Hepatocyte (in vitro differentiated cells): ENCODE measurements around the gene KIF26B. TPM values are rescaled to one million over a fixed set of nuclear protein-coding genes. Genes with fewer than 3 reads are reported as not detected.

Experiments
- DNase-seq: peaks from one replicate; pipeline ENCODE4 v3.0.0-alpha.2; 2016; ENCODE audit warnings: low spot score
- H2AFZ ChIP-seq: fragments of 200-600 bp; sonication (generic); 2 replicates; pipeline ENCODE4 v1.6.0; 2016; ENCODE audit warnings: antibody characterized with exemption, mild to moderate bottlenecking
- H3K27ac ChIP-seq: fragments of 200-600 bp; sonication (generic); 2 replicates; pipeline ENCODE4 v1.5.1; 2016; ENCODE audit warnings: mild to moderate bottlenecking
- H3K27me3 ChIP-seq: fragments of 200-600 bp; sonication (generic); 2 replicates; pipeline ENCODE4 v1.6.1; 2016
- H3K36me3 ChIP-seq: fragments of 200-600 bp; sonication (generic); replicated peaks from 2 replicates; pipeline ENCODE4 v1.5.1; 2016; ENCODE audit warnings: low read depth; ENCODE audit not compliant: insufficient read depth
- H3K4me1 ChIP-seq: fragments of 200-600 bp; sonication (generic); 2 replicates; pipeline ENCODE4 v1.5.1; 2016; ENCODE audit warnings: mild to moderate bottlenecking, moderate library complexity; ENCODE audit not compliant: insufficient read depth
- H3K4me2 ChIP-seq: fragments of 200-600 bp; sonication (generic); 2 replicates; pipeline ENCODE4 v1.6.0; 2016
- H3K4me3 ChIP-seq: fragments of 200-600 bp; sonication (generic); 2 replicates; pipeline ENCODE4 v1.5.1; 2016; ENCODE audit warnings: mild to moderate bottlenecking
- H3K79me2 ChIP-seq: fragments of 200-600 bp; sonication (generic); 2 replicates; pipeline ENCODE4 v1.6.0; 2017; ENCODE audit warnings: mild to moderate bottlenecking
- H3K9me2 ChIP-seq: fragments of 200-600 bp; sonication (generic); replicated peaks from 2 replicates; pipeline ENCODE4 v1.6.0; 2017; ENCODE audit warnings: mild to moderate bottlenecking; ENCODE audit not compliant: insufficient read depth
- H3K9me3 ChIP-seq: fragments of 200-600 bp; sonication (generic); 2 replicates; pipeline ENCODE4 v1.5.1; 2016; ENCODE audit warnings: low read depth, mild to moderate bottlenecking
- H4K20me1 ChIP-seq: fragments of 200-600 bp; sonication (generic); 2 replicates; pipeline ENCODE4 v1.6.0; 2016; ENCODE audit warnings: mild to moderate bottlenecking; ENCODE audit not compliant: insufficient read depth, poor library complexity, severe bottlenecking
- CTCF ChIP-seq: fragments of 200-600 bp; sonication (generic); IDR thresholded peaks from 2 replicates; pipeline ENCODE4 v1.5.1; 2016; ENCODE audit warnings: antibody characterized with exemption, mild to moderate bottlenecking; ENCODE audit not compliant: poor library complexity
- EZH2 ChIP-seq: fragments of 200-600 bp; sonication (generic); IDR thresholded peaks from 2 replicates; pipeline ENCODE4 v1.6.1; 2016; ENCODE audit warnings: antibody characterized with exemption, mild to moderate bottlenecking, borderline replicate concordance
- EZH2phosphoT487 ChIP-seq: fragments of 200-600 bp; sonication (generic); IDR thresholded peaks from one replicate; pipeline ENCODE4 v1.6.1; 2018; ENCODE audit warnings: antibody characterized with exemption, mild to moderate bottlenecking, low read depth, moderate library complexity; ENCODE audit not compliant: unreplicated experiment, severe bottlenecking
- WGBS: methylation state at CpG from one replicate; pipeline ENCODE4 v1.1.6; 2016; ENCODE audit warnings: low lambda C conversion rate; ENCODE audit errors: missing lambda C conversion rate; 5-methylcytosine and 5-hydroxymethylcytosine counted together
- polyA plus RNA-seq: library from polyadenylated mRNA; unstranded; fragments of >200 nt; fragmentation: Nextera tagmentation; extraction: Ambion mirVana; gene quantifications from 2 replicates; pipeline ENCODE4 v1.2.1, GENCODE V29; 2016
- total RNA-seq: library from RNA; depleted of rRNA; stranded (reverse); fragments of >200 nt; gene quantifications from 2 replicates; pipeline ENCODE4 v1.2.3, GENCODE V29; 2014

The KIF26B gene
- total and polyA plus RNA-seq, 2 experiments from 2014 or later: 12.7 to 21.6 TPM

- H3K27ac ChIP-seq: peak overlapping the region; percentile 43
These were observed 147.1 kb downstream of the KIF26B start for GRCh38 chr1:245301921-245302320.

GRCh38 chr1:245304698-245305097 lies 149.9 kb downstream of the KIF26B start:
- peaks cover 47% of the 10 kb centered on the region for H3K79me2 ChIP-seq
- 93% methylated on average over 3 of the region's 3 CpGs for WGBS
- no peak for DNase-seq
- no peak overlapping the region for H3K4me3 ChIP-seq
- H3K36me3 ChIP-seq: no peaks in the 10 kb centered on the region
- no peak overlapping the region for H3K4me2 ChIP-seq
- H3K9me2 ChIP-seq: no peaks in the 10 kb centered on the region
- H3K4me1 ChIP-seq: no peaks in the 10 kb centered on the region
- no peak for TF ChIP-seq EZH2phosphoT487
- no peak for TF ChIP-seq CTCF
- no peak for TF ChIP-seq EZH2
- H3K9me3 ChIP-seq: no peaks in the 10 kb centered on the region
- no peaks in the 10 kb centered on the region for H3K27me3 ChIP-seq
- H2AFZ ChIP-seq: no peak overlapping the region
- no peaks in the 10 kb centered on the region for H4K20me1 ChIP-seq
- no peak overlapping the region for H3K27ac ChIP-seq

More at GRCh38 chr1:245301921-245302320, 147.1 kb downstream of the KIF26B start:
- WGBS: 92% methylated on average over 4 of the region's 4 CpGs
- Histone ChIP-seq H3K9me3 (no peaks in the 10 kb centered on the region), H3K27me3 (no peaks in the 10 kb centered on the region), H3K4me1 (no peaks in the 10 kb centered on the region), H2AFZ (no peak overlapping the region), H3K4me2 (no peak overlapping the region), H3K36me3 (no peaks in the 10 kb centered on the region), H3K4me3 (no peak overlapping the region), H3K79me2 (peaks cover 47% of the 10 kb centered on the region), H3K9me2 (no peaks in the 10 kb centered on the region), H4K20me1 (peaks cover 4% of the 10 kb centered on the region)
- no peak for TF ChIP-seq EZH2phosphoT487
- no peak for TF ChIP-seq CTCF
- TF ChIP-seq EZH2: no peak
- DNase-seq: no peak

- no peaks in the 10 kb centered on the region for H3K9me3 ChIP-seq
- no peaks in the 10 kb centered on the region for H3K27me3 ChIP-seq
- peaks cover 42% of the 10 kb centered on the region for H3K79me2 ChIP-seq
- no peak overlapping the region for H3K4me2 ChIP-seq
- no peaks in the 10 kb centered on the region for H3K9me2 ChIP-seq
- no peaks in the 10 kb centered on the region for H3K36me3 ChIP-seq
- H4K20me1 ChIP-seq: peaks cover 5% of the 10 kb centered on the region
- H3K4me3 ChIP-seq: no peak overlapping the region
- H3K27ac ChIP-seq: no peak overlapping the region
- WGBS: 90% methylated on average over 1 of the region's 1 CpG
- TF ChIP-seq EZH2 (no peak), EZH2phosphoT487 (no peak), CTCF (no peak)
- no peak overlapping the region for H2AFZ ChIP-seq
- no peak for DNase-seq
- H3K4me1 ChIP-seq: peaks cover 8% of the 10 kb centered on the region
These were observed 151.2 kb downstream of the KIF26B start for GRCh38 chr1:245306020-245306419.
